ENCODE measurements around the gene MAG. TPM values are rescaled to one million over a fixed set of nuclear protein-coding genes. Genes with fewer than 3 reads are reported as not detected.

Gene MAG
- total RNA-seq, 2 donors from 2014 or later = not detected

GRCh38 chr19:35305181-35305580 lies 13.2 kb downstream of the MAG start:
- no peaks in the 10 kb centered on the region for H3K27me3 ChIP-seq
- H3K27ac ChIP-seq = no peak overlapping the region
- TF ChIP-seq CTCF (IDR thresholded peaks at IDR 0.05) = no peak
- DNase-seq (ENCODE audit: low spot score) = no peak
- H3K36me3 ChIP-seq = no peaks in the 10 kb centered on the region
- H3K4me3 ChIP-seq = no peak overlapping the region
- H3K9me3 ChIP-seq = no peaks in the 10 kb centered on the region
- peaks cover 0 to 7% of the 10 kb centered on the region in 2 donors for H3K4me1 ChIP-seq

DNA sequence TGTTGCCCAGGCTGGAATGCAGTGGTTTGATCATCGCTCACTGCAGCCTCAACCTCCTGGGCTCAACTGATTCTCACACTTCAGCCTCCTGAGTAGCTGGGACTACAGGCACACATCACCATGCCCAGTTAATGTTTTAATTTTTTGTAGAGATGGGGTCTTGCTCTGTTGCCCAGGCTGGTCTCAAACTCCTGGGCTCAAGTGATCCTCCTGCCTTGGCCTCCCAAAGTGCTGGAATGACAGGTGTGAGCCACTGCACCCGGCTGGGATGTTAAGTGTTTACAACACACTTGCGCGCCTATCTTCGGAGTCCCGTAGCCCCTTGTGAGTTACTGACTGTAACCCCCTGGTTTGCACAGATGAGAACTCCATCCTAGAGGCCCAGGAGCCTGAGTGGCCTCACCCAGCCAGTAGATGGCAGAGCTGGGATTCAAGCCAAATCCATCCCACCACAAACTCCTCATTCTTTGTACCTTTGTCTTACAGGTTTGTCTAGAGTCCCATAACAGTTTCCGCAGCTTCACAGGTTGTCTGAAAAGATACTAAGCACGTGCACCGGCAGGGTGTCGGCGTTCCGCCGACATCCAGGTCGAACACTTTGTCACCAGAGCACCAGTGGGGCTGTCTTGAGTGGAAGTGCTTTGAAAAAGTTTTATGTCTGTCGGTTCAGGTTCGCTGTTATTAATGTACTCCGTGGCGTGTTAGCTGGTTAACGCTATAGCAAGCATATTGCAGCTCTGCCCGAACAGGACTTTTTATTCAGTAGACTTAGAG lies 14.7 kb downstream of the MAG start:
- no peaks in the 10 kb centered on the region for H3K27me3 ChIP-seq
- no peak overlapping the region for H3K4me3 ChIP-seq
- TF ChIP-seq CTCF (IDR thresholded peaks at IDR 0.05) = no peak
- H3K27ac ChIP-seq = no peak overlapping the region
- no peak for DNase-seq (ENCODE audit: low spot score)
- H3K36me3 ChIP-seq = no peaks in the 10 kb centered on the region
- H3K9me3 ChIP-seq = no peaks in the 10 kb centered on the region
- peaks cover 0 to 7% of the 10 kb centered on the region in 2 donors for H3K4me1 ChIP-seq

- Histone ChIP-seq H3K36me3 (no peaks in the 10 kb centered on the region), H3K4me1 (peaks cover 0 to 7% of the 10 kb centered on the region in 2 donors), H3K4me3 (no peak overlapping the region), H3K27me3 (no peaks in the 10 kb centered on the region), H3K9me3 (no peaks in the 10 kb centered on the region), H3K27ac (no peak overlapping the region)
- no peak for DNase-seq (ENCODE audit: low spot score)
- no peak for TF ChIP-seq CTCF (IDR thresholded peaks at IDR 0.05)
Observed at GRCh38 chr19:35307931-35308330, 16.0 kb downstream of the MAG start.

DNA sequence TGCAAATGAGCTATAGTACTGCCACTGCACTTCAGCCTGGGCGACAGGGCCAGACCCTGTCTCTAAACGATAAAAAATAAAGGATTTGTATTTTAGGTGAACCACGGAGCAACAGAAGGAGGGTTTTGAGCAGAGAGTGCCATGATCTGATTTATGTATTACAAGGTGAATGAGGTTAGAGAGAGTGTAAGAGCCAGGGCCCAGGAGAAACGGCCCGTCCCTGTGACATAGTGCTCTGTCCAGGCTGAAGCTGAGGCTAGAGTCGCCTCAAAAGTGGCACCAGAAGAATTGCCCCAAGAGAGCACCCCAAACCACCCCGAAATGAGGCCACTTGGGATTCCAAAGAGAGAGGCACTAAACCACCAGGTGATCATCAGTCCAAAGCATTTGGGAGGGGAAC lies 16.9 kb downstream of the MAG start:
- no peaks in the 10 kb centered on the region for H3K36me3 ChIP-seq
- no peak for DNase-seq (ENCODE audit: low spot score)

GRCh38 chr19:35309481-35310279 lies 17.7 kb downstream of the MAG start:
- no peak for DNase-seq (ENCODE audit: low spot score)
- no peak for TF ChIP-seq CTCF (IDR thresholded peaks at IDR 0.05)
- no peaks in the 10 kb centered on the region for H3K36me3 ChIP-seq
- peaks cover 0 to 7% of the 10 kb centered on the region in 2 donors for H3K4me1 ChIP-seq
- H3K9me3 ChIP-seq = no peaks in the 10 kb centered on the region
- H3K4me3 ChIP-seq = no peak overlapping the region
- no peak overlapping the region for H3K27ac ChIP-seq
- H3K27me3 ChIP-seq = no peaks in the 10 kb centered on the region

More for the DNA sequence above, 16.9 kb downstream of the MAG start:
- peaks cover 0 to 7% of the 10 kb centered on the region in 2 donors for H3K4me1 ChIP-seq
- no peak overlapping the region for H3K4me3 ChIP-seq
- H3K27me3 ChIP-seq = no peaks in the 10 kb centered on the region
- H3K9me3 ChIP-seq = no peaks in the 10 kb centered on the region
- no peak overlapping the region for H3K27ac ChIP-seq
- no peak for TF ChIP-seq CTCF (IDR thresholded peaks at IDR 0.05)
